ENCODE data around the gene PLCL1. TPM values are rescaled to one million over a fixed set of nuclear protein-coding genes. Genes with fewer than 3 reads are reported as not detected.

PLCL1 gene
- total RNA-seq, 1 donor from 2014 or later, result 0.04 TPM

GRCh38 chr2:197793456-197793855 lies 10.9 kb upstream of the PLCL1 start:
- CTCF ChIA-PET, result interaction anchor here (1.5 kb wide), 1 partner anchor 14 kb away, joined by 6 read pairs; no protein-coding TSS in a partner anchor
- peaks cover 8% of the 10 kb centered on the region for H3K9me3 Mint-ChIP-seq

GRCh38 chr2:197795277-197795676 lies 9.1 kb upstream of the PLCL1 start:
- H3K27ac Mint-ChIP-seq, result no peak overlapping the region
- intact Hi-C loops (cut with micrococcal nuclease), result no loop called here
- ATAC-seq (ENCODE audit: low read depth) (no peak), DNase-seq (no peak)
- POLR2A ChIA-PET, result no interaction called here
- CTCF ChIA-PET, result interaction anchor here (1.0 kb wide), 1 partner anchor 12 kb away, joined by 3 read pairs; no protein-coding TSS in a partner anchor
- no peaks in the 10 kb centered on the region for H3K4me1 Mint-ChIP-seq
- peaks cover 46% of the 10 kb centered on the region for H3K27me3 Mint-ChIP-seq
- no peaks in the 10 kb centered on the region for H3K36me3 Mint-ChIP-seq (ENCODE audit: low read depth)
- TF ChIP-seq CTCF (IDR thresholded peaks at IDR 0.05), result no peak
- H3K9me3 Mint-ChIP-seq, result peaks cover 8% of the 10 kb centered on the region
- no peak overlapping the region for H3K4me3 Mint-ChIP-seq

More at GRCh38 chr2:197793456-197793855, 10.9 kb upstream of the PLCL1 start:
- Mint-ChIP-seq H3K36me3 (ENCODE audit: low read depth) (no peaks in the 10 kb centered on the region), H3K27me3 (peaks cover 45% of the 10 kb centered on the region), H3K27ac (no peak overlapping the region), H3K4me1 (no peaks in the 10 kb centered on the region), H3K4me3 (no peak overlapping the region)
- POLR2A ChIA-PET, result no interaction called here
- intact Hi-C loops (cut with micrococcal nuclease), result no loop called here
- DNase-seq (no peak), ATAC-seq (ENCODE audit: low read depth) (no peak)
- no peak for TF ChIP-seq CTCF (IDR thresholded peaks at IDR 0.05)

- DNase-seq (no peak), ATAC-seq (ENCODE audit: low read depth) (no peak)
- Mint-ChIP-seq H3K4me1 (no peaks in the 10 kb centered on the region), H3K27me3 (peaks cover 56% of the 10 kb centered on the region), H3K9me3 (peaks cover 3% of the 10 kb centered on the region), H3K4me3 (no peak overlapping the region), H3K36me3 (ENCODE audit: low read depth) (no peaks in the 10 kb centered on the region), H3K27ac (no peak overlapping the region)
- CTCF ChIA-PET, result no interaction called here
- TF ChIP-seq CTCF (IDR thresholded peaks at IDR 0.05), result no peak
- intact Hi-C loops (cut with micrococcal nuclease), result no loop called here
- POLR2A ChIA-PET, result no interaction called here
Observed at GRCh38 chr2:197798187-197798586, 6.2 kb upstream of the PLCL1 start.

- no peak for ATAC-seq (ENCODE audit: low read depth)
- Mint-ChIP-seq H3K9me3 (peaks cover 3% of the 10 kb centered on the region), H3K4me3 (no peak overlapping the region), H3K4me1 (peaks cover 3% of the 10 kb centered on the region), H3K27ac (no peak overlapping the region), H3K36me3 (ENCODE audit: low read depth) (no peaks in the 10 kb centered on the region), H3K27me3 (peaks cover 55% of the 10 kb centered on the region)
- DNase-seq, result no peak
- POLR2A ChIA-PET, result no interaction called here
- TF ChIP-seq CTCF (IDR thresholded peaks at IDR 0.05), result no peak
- CTCF ChIA-PET, result no interaction called here
- intact Hi-C loops (cut with micrococcal nuclease), result no loop called here
Observed at GRCh38 chr2:197799068-197799467, 5.3 kb upstream of the PLCL1 start.

GRCh38 chr2:197800091-197800490 lies 4.3 kb upstream of the PLCL1 start:
- Mint-ChIP-seq H3K4me1 (peaks cover 8% of the 10 kb centered on the region), H3K4me3 (no peak overlapping the region), H3K36me3 (ENCODE audit: low read depth) (no peaks in the 10 kb centered on the region), H3K27me3 (peaks cover 52% of the 10 kb centered on the region), H3K27ac (no peak overlapping the region), H3K9me3 (peaks cover 3% of the 10 kb centered on the region)
- no peak for TF ChIP-seq CTCF (IDR thresholded peaks at IDR 0.05)
- ATAC-seq (ENCODE audit: low read depth) (no peak), DNase-seq (no peak)
- ChIA-PET CTCF (no interaction called here), POLR2A (no interaction called here)
- intact Hi-C loops (cut with micrococcal nuclease), result no loop called here

Data from activated B cell treated with CpG ODN at 0.5 μM for 24 hours (primary cell).